ENCODE measurements around the gene PCDHGA10.
"Not testable (repeated sequence)": the region's sequence is repeated elsewhere in the genome, so short reads cannot be mapped to it uniquely, and the experiment has no call there.

Gene PCDHGA10

DNA sequence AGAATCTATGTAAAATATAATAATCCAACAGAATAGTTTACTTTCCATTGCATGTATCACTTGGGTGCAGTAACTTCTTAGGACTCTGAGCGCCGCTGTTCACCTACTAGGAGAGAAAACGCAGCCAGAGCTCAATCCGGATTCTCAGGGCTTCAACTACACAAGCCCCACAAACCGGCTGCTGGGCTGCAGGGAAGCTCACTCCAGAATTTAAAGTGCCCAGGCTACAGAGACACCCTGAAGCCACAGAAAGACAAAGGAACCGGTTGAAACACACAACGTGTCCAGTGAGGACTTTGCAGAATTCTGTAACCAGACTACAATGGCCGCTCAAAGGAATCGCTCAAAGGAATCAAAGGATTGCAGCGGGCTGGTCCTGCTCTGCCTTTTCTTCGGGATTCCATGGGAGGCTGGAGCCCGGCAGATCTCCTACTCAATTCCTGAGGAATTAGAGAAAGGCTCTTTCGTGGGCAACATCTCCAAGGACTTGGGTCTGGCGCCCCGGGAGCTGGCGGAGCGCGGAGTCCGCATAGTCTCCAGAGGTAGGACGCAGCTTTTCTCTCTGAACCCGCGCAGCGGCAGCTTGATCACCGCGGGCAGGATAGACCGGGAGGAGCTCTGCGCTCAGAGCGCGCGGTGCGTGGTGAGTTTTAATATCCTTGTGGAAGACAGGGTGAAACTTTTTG lies at the start of gene PCDHGA10:
Gene PCDHGA10 (plus strand): TSS at position 134 of the 686 bp plus-strand sequence. CDS start 189 bp downstream, at position 323.
- peak; percentile 52 for DNase-seq

- peak; percentile 8 for DNase-seq
Observed at GRCh38 chr5:141363952-141364660, 48.7 kb upstream of the PCDHGA10 start, which contains the start of gene PCDHGA5. TSS of gene PCDHGA5 (plus strand) at chr5:141364162. CDS start at chr5:141364331, 169 bp downstream.

DNA sequence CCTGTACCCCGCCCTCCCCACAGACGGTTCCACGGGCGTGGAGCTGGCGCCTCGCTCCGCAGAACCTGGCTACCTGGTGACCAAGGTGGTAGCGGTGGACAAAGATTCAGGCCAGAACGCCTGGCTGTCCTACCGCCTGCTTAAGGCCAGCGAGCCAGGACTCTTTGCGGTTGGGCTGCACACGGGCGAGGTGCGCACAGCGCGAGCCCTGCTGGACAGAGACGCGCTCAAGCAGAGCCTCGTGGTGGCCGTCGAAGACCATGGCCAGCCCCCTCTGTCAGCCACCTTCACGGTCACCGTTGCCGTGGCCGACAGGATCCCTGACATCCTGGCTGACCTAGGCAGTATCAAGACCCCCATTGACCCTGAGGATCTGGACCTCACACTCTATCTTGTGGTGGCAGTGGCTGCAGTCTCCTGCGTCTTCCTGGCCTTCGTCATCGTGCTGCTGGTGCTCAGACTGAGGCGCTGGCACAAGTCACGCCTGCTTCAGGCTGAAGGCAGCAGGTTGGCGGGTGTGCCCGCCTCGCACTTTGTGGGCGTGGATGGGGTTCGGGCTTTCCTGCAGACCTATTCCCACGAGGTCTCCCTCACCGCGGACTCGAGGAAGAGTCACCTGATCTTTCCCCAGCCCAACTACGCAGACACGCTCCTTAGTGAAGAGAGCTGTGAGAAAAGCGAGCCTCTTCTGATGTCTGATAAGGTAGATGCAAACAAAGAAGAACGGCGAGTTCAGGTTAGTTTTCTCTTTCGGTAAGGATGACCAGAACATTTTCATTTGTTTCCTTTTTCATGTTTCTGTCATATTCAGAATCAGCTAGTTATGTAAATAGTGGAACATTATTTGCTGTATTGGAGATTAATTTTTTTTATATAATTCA lies 46.5 kb upstream of the PCDHGA10 start:
- no peak for DNase-seq

DNA sequence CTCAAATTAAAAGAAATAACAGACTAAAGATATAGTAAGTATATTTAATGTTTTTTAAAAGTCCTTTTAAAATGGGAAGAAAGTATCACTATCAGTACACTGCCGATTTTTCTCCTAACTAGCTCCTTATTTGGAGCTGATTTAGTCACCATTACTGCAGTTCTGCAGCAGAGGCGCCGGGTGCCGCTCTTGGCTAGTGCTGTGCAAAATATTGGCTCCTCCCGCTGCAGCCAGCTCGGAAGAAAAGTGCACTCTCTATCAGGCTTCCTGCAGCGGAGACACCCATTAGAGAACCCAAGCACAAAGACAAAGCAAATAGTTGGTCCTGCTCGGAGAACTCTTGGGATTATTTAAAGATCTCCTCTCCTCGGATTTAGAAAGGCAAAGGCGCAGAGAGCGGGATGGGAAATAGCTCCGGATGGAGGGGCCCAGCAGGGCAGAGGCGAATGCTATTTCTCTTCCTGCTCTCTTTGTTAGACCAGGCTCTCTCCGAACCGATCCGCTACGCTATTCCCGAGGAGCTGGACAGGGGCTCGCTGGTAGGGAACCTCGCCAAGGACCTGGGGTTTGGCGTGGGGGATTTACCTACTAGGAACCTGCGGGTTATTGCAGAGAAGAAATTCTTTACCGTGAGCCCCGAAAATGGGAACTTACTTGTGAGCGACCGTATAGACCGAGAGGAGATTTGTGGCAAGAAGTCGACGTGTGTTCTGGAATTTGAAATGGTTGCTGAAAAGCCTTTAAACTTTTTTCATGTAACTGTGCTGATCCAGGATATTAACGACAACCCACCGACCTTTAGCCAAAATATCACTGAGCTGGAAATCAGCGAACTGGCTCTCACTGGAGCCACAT lies 42.6 kb upstream of the PCDHGA10 start, which contains the start of gene PCDHGB3:
Gene PCDHGB3 (plus strand): TSS at position 249 of the 855 bp plus-strand sequence. CDS start 153 bp downstream, at position 402.
- DNase-seq = peak; percentile 3

- DNase-seq = no peak
Observed at GRCh38 chr5:141371572-141372475, 41.0 kb upstream of the PCDHGA10 start.

DNA sequence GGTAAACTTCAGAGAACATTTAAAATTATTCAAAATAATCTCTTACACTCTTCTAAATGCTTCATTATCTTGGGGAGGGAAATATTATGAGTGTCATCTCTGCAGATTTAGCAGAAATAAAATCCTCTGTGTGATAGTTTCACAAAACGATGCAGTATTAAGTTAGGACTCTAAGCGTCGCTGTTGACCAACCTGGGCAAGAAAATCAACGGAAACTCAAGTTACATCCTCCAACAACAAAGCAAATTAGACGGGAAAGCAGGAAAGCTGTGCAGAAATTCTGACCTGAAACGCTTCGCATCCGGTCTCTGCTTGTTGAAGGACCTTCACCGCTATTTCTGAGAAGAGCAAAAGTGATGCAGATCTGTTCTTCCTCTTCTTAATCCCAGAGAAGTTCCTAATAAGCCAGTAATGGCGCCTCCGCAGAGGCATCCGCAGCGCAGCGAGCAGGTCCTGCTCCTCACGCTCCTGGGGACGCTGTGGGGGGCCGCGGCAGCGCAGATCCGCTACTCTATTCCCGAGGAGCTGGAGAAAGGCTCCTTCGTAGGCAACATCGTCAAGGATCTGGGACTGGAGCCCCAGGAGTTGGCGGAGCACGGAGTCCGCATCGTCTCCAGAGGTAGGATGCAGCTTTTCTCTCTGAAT lies 39.0 kb upstream of the PCDHGA10 start, which contains the start of gene PCDHGA6:
Gene PCDHGA6 (plus strand): TSS at position 219 of the 645 bp plus-strand sequence. CDS start 193 bp downstream, at position 412.
- peak; percentile 37 for DNase-seq

DNA sequence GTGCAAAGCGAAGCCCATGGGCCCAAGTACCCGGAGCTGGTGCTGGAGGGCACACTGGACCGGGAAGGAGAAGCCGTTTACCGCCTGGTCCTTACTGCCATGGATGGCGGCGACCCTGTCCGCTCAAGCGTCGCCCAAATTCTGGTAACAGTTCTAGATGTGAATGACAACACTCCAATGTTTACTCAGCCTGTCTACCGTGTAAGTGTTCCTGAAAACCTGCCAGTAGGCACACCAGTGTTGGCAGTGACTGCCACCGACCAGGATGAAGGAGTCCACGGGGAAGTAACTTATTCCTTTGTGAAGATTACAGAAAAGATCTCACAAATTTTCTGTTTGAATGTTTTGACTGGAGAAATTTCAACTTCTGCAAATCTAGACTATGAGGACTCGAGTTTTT lies 38.2 kb upstream of the PCDHGA10 start:
- no peak for DNase-seq

GRCh38 chr5:141375444-141376155 lies 37.2 kb upstream of the PCDHGA10 start:
- DNase-seq = not testable (repeated sequence)

DNA sequence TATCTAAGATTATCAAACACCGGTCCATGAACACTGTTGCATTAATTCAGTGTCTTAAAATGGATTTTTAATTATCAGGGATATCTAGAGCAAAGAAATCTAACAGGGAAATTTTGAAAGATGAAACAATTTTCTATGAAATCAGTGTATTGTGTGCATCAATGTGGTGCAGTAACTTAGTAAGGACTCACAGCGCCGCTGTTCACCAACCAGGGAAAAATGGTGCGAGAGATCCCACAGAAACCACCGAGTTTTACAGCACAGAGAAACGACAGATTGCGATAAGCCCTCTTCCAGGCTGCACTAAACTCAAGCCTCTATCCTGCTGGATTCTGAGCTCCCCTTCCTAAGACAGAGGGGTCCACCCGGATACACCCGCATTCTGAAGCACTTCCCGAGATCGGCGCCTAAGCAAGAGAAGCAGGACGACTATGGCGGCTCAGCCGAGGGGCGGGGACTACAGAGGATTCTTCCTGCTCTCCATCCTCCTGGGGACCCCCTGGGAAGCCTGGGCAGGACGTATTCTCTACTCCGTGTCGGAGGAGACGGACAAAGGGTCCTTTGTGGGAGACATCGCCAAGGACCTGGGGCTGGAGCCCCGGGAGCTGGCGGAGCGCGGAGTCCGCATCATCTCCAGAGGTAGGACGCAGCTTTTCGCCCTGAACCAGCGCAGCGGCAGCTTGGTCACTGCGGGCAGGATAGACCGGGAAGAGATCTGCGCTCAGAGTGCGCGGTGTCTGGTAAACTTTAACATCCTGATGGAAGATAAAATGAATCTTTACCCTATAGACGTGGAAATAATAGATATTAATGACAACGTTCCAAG lies 30.1 kb upstream of the PCDHGA10 start, which contains the start of gene PCDHGA7:
Gene PCDHGA7 (plus strand): TSS at position 274 of the 826 bp plus-strand sequence. CDS start 158 bp downstream, at position 432.
- DNase-seq = no peak

GRCh38 chr5:141383345-141383744 lies 29.4 kb upstream of the PCDHGA10 start:
- DNase-seq = no peak

GRCh38 chr5:141384471-141385267 lies 28.1 kb upstream of the PCDHGA10 start:
- DNase-seq = no peak

DNA sequence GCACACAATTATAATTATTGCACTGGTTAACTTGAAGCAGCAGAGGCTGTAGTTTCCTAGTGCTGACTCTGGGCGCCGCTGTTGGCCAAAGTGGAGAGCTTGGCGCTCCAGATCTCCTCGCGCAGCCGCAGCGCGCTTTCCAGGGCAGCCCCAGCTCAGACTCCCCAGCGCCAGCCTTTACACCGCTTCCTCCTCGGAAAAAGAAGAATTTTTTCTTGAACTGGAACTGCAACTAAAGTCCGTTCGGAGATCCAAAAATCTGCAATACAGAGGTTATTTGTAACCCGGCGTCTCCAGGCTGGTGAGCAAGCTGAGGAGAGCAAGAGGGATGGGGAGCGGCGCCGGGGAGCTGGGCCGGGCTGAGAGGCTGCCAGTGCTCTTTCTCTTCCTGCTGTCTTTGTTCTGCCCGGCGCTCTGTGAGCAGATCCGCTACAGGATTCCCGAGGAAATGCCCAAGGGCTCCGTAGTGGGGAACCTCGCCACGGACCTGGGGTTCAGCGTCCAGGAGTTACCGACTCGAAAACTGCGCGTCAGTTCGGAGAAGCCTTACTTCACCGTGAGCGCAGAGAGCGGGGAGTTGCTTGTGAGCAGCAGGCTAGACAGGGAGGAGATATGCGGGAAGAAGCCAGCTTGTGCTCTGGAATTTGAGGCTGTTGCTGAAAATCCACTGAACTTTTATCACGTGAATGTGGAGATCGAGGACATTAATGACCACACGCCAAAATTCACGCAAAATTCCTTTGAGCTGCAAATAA lies 25.1 kb upstream of the PCDHGA10 start, which contains the start of gene PCDHGB4:
Gene PCDHGB4 (plus strand): TSS at position 142 of the 755 bp plus-strand sequence. CDS start 187 bp downstream, at position 329.
- DNase-seq = peak; percentile 22

GRCh38 chr5:141388661-141389060 lies 24.1 kb upstream of the PCDHGA10 start:
- no peak for DNase-seq

- no peak for DNase-seq
Observed at GRCh38 chr5:141389153-141390042, 23.4 kb upstream of the PCDHGA10 start.

- no peak for DNase-seq
Observed at GRCh38 chr5:141392429-141393198, 20.2 kb upstream of the PCDHGA10 start, which contains the start of gene PCDHGA8. TSS of gene PCDHGA8 (plus strand) at chr5:141392633. CDS start at chr5:141392814, 181 bp downstream.

Data from eye (tissue), 1 donor.